HG03571 (cell line): ENCODE results near the gene BSPRY.
"Not testable (repeated sequence)": the region's sequence is repeated elsewhere in the genome, so short reads cannot be mapped to it uniquely, and the experiment has no call there.

Experiments used
- ATAC-seq: cut with Tn5 transposase; IDR thresholded peaks from one replicate; pipeline ENCODE4 v1.9.1; 2021; ENCODE audit not compliant: unreplicated experiment

The BSPRY gene

DNA sequence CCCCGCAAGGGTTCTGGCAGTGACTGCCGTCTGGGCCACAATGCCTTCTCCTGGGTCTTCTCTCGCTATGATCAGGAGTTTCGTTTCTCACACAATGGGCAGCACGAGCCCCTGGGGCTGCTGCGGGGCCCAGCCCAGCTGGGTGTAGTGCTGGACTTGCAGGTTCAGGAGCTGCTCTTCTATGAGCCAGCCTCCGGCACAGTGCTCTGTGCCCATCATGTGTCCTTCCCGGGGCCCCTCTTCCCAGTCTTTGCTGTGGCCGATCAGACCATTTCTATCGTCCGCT is 20.5 kb downstream of the BSPRY start:
- no peak for ATAC-seq

DNA sequence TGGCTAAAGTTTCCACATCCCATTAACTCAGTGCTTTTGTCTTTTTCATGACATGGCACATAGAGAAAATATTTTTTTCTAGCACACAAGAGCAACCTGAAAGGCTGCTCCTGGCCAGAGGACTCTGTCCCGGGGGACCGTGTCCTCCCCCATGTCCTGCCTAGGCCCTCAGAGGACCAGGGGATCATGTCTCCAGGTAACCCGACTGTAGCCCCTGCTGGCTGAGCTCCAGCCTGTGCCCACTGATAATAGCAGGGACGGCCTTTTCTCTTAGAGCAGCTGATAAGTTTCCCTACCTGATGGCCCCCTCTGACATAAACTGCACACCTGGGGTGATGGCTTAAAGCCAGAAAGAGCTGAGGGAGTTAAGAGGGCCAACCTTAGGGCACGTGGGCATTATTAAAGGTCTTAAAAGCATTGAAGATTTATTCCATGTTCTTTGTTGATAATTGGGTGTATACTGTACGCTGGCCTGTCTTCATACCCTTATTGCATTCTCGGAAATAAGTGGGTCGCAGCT is 21.5 kb downstream of the BSPRY start:
- no peak for ATAC-seq

DNA sequence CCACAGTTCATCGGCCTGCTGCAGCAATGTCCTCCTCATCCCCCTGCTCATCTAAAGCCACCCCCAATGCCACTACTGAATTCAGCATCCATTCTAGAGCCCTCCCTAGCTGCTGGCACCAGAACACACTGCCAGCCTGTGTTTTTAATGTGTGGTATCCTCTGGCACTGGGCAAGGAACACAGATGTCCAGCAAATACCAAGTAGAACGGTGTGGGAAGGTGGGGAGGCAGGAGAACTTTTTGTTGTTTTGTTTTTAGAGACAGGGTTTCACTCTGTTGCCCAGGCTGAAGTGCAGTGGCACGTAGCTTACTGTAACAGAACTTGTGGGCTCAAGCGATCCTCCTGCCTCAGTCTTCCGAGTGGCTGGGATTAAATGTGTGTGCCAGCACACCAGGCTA is 22.7 kb downstream of the BSPRY start:
- no peak for ATAC-seq

DNA sequence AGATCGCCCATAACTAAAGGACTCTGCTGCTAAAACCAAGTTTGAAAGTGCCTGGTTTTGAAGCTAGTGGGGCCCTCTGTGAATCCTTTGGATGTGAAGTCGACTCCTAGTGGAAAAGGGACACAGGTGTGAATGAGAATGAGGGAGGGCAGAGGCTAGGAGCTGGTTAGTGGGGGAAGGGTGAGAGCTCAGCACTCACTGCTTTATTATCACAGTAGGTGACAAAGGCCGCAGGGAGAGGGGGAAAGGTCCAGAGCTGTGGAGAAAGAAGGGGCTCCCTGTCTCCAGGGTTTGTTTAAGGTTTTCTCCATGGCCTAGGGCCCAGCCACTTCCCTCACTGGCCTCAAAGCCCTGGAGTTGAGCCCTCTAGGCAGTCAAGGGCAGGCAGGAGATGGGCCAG is 23.9 kb downstream of the BSPRY start:
- no peak for ATAC-seq

DNA sequence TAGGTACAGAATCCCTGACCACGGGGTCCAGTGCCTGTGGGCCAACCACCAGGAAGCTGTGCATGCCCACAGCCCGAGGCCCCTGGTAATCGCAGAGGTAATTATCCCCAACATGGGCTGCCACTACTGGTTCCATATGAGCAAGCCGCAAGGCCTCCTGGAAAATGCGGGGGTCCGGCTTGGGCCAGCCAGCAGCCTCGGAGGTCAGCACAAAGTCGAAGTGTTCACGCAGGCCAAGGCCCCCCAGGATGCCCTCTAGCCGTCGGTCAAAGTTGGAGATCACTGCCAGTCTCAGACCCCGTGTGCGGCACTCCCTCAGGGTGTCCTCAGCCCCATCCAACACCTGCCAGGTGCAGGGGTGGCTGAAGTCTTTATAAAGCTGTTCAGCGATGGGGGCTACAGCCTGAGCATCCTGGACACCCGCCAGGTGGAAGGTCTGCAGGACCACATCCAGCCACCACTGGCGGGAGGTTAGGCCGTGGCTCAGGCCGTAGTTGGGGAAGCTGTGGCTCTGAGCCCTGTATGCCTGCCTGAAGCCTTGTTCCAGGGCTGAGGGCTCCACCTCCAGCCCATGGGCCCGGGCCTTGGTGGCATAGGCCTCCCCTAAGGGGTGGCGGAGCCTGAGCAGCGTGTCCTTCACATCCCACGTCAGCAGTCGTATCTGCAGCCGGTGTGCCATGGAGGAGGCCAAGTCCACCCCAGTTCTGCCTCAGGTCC is 24.5 kb downstream of the BSPRY start:
- no peak for ATAC-seq

GRCh38 chr9:113375057-113376023 is 26.0 kb downstream of the BSPRY start:
- ATAC-seq = no peak

DNA sequence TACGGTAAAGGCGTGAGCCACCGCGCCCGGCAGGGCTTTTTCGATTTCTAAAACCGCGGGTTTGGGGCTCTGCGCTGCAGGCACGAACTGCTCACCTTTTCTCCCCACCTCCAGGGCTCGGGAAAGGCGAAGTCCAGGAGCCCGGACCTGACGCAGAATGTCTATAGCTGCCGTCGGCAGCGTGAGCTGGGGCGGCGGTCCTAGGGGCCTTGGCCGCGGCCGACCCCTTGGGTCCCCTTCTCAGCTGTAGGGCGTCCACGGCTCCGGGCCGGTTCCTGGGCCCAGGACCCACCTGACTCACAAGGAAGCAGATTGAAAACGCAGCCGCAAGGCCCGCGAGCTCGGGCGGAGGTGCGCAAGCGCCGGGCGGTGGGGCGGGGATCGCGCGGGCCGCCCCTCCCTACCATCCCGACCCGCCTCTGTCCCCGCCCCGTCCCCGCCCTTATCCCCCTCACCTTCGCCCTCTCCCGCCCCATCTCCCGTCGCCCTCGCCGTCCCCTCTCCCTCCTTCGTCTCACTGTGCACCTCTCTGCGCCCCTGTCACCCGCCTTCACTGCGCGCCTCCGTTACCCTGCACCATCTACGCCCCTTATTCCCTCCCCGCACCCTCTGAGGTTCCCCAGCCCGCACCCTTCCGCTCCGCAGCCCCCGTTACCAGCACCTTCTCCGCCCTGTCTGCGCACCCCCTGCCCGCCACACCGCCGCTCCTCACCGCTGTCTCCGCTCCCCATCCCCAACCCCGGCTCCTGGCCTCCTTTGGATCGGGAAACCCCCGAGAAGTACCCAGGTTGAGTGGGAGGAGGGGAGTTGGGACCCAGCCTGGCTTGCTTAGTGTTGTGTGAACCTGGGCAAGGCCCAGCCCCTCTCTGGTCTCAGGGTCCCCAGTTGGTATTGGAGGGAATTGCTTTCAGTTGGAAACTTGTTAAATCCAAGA is 27.6 kb downstream of the BSPRY start, which contains the start of gene HDHD3:
HDHD3 (minus strand) TSS at position 353 of the 934 bp plus-strand sequence. CDS start 2,632 bp downstream, outside the sequence.
- ATAC-seq = peak; percentile 75

GRCh38 chr9:113379094-113379828 is 29.9 kb downstream of the BSPRY start:
- not testable (repeated sequence) for ATAC-seq

GRCh38 chr9:113379829-113380210 is 30.5 kb downstream of the BSPRY start:
- ATAC-seq = not testable (repeated sequence)

DNA sequence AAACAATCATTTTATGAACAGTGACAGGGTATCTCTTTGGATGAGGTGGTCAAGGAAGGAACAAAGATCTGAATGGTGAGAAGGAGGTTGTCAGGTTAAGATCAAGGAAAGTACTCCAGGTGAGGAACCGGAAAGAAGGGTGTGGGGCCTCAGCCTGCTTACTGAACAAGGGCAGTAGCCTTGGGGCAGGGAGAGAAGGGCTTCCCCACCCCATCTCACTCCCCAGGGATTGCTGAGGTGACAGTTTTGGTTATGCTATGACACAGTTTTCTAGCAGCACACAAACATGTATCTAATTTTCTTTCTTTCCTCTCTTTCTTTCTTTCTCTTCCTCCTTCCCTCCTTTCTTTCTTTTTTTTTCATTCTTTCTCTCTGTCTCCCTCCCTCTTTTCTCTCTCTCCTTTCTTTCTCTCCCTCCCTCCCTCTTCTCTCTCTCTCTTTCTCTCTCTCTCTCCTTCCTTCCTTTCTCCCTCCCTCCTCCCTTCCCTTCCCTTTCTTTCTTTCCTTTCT is 31.6 kb downstream of the BSPRY start:
- peak; percentile 73 for ATAC-seq

- not testable (repeated sequence) for ATAC-seq
These were observed 32.1 kb downstream of the BSPRY start for GRCh38 chr9:113381441-113381840.

- no peak for ATAC-seq
These were observed 32.6 kb downstream of the BSPRY start for GRCh38 chr9:113381909-113382411.

DNA sequence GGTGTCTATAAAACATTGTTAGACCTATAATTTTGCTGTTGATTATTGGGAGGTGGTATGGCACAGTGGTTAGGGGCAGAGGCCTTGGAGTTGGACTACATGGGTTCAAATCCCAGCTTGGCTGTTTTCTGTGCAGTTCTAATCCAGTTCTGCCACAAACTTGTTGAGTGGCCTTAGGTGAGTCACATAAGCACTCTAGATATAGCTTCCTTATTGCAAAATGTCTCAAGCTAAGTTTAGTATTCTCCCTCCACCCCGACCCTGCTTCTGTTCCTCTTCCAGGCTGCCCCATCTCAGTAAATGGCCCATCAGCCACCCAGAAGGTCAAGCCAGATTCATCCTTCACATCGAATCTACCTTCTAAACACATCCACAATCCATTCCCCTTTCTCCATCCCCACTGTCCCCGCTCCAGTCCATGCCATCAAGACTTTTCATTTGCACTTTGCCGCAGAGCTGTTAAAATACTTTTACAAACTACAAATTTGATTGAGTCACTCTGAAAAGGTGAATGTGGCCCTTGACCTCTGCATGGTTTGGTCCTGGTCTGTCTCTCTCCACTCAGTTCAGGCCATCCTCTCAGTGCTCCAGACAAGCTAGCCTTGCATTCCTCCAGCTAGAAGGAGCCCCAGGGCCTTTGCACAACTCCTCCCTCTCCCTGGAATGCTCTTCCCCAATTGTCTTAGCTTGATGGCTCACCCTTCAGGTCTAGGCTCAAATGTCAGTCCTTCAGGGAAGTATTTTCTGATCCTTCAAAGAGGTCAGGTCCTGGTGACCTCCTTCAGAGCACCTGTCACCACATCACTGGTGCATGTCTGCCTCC is 37.4 kb downstream of the BSPRY start:
- no peak for ATAC-seq

GRCh38 chr9:113387560-113388230 is 38.4 kb downstream of the BSPRY start:
- ATAC-seq = no peak

GRCh38 chr9:113388833-113389232 is 39.5 kb downstream of the BSPRY start:
- no peak for ATAC-seq

DNA sequence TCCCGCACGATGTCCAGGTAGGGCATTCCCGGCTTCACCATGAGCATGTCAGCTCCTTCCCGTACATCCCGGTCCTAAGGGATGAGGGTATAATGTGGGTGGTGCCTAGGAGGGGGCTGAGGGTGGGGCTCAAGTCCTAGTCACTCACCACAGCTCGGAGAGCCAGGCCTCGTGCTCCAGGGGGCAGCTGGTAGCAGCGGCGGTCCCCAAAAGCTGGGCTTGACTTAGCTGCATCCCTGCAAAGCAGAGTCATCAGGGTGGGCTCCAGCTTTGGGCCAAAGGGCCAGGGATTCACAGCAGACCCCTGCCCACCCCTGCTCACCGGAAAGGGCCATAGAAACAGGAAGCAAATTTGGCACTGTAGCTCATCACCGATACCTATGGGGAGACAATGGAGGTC is 40.1 kb downstream of the BSPRY start:
- no peak for ATAC-seq

GRCh38 chr9:113390192-113390960 is 41.0 kb downstream of the BSPRY start:
- ATAC-seq = no peak

DNA sequence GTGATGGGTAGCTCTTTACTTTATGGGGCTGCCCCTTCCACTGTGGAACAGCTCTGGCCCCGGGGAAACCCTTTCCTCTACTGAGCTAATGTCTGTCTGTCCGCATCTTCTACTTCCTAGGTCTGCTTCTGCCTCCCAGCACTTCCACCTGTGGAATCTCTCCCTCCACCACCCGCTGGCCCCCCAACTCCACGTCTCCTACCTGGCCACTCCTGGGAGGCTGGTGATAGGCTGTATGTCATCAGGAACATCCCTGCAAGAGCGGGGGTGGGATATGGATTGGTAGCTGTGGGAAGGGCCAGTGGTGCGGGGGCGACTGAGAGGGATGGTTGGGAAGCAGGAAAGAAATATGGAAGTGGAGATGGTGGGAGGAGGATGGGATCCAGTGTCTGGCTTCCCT is 42.6 kb downstream of the BSPRY start:
- ATAC-seq = no peak
